ENCODE data around the gene LRRN4CL.

LRRN4CL gene

GRCh38 chr11:62644220-62644619 lies 45.1 kb downstream of the LRRN4CL start:
- DNase-seq, result no peak
- H4K20me1 ChIP-seq (ENCODE audit: insufficient read depth, low read length), result no peaks in the 10 kb centered on the region
- H3K4me2 ChIP-seq (ENCODE audit: low read depth, low read length), result no peak overlapping the region

More at GRCh38 chr11:62644220-62644619, 45.1 kb downstream of the LRRN4CL start:
- Histone ChIP-seq H3K4me3 (ENCODE audit: low read length) (no peak overlapping the region), H2AFZ (ENCODE audit: low read length) (no peak overlapping the region), H3K27ac (ENCODE audit: low read length) (no peak overlapping the region), H3K9me3 (replicated peaks; ENCODE audit: insufficient read depth, low read length) (no peaks in the 10 kb centered on the region), H3K9ac (ENCODE audit: low read length) (no peak overlapping the region), H3K79me2 (ENCODE audit: low read length) (peaks cover 68% of the 10 kb centered on the region), H3K27me3 (replicated peaks; ENCODE audit: insufficient read depth, low read length) (no peaks in the 10 kb centered on the region), H3F3A (ENCODE audit: insufficient read depth, low read length) (peaks cover 5% of the 10 kb centered on the region; the same call in 1 of the 2 replicates), H3K9me2 (replicated peaks; ENCODE audit: insufficient read depth, low read length) (no peaks in the 10 kb centered on the region), H3K4me1 (ENCODE audit: low read length) (peaks cover 9% of the 10 kb centered on the region), H3K36me3 (replicated peaks; ENCODE audit: insufficient read depth, low read length) (0 out of 2 replicates have a peak, but pooled peaks cover 8% of the 10 kb centered on the region)
- no peak for TF ChIP-seq EZH2phosphoT487 (IDR thresholded peaks at IDR 0.05; ENCODE audit: low read length)

Measured in MM.1S (cell line).